Measurements from ENCODE around the gene HTT-AS.

The HTT-AS gene

DNA sequence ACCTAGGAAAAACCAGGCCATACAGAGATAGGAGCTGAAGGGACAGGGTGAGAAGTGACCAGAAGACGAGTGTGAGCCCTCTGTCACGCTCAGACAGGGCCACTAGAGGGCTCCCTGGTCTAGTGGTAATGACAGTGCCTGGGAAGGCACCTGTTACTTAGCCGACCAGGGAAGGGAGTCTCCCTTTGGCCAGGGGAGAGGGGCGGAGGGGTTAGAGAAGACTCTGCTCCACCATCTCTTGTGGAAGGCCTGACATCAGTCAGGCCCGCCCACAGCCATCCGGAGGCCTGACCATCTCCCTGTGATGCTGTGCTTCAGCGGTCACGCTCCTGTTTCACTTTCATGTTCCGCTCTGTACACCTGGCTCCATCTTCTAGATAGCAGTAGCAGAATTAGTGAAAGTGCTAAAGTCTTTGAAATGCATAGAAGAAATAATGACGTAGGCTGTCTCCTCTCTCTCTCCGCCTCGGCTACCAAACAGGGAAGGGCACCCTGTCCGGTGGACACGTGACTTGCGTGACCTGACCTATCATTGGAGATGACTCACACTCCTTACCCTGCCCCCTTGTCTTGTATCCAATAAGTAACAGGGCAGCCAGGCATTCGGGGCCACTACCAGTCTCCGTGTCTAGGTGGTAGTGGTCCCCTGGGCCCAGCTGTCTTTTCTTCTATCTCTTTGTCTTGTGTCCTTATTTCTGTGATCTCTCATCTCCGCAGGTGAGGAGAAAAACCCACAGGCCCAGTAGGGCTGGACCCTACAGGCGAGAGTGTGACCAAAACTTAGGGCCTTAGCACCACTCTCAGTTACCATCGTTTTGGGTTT, 26.7 kb downstream of the HTT-AS start:
- DNase-seq (ENCODE audit: low spot score) = peak; percentile 73
- TF ChIP-seq, protein P1, sequence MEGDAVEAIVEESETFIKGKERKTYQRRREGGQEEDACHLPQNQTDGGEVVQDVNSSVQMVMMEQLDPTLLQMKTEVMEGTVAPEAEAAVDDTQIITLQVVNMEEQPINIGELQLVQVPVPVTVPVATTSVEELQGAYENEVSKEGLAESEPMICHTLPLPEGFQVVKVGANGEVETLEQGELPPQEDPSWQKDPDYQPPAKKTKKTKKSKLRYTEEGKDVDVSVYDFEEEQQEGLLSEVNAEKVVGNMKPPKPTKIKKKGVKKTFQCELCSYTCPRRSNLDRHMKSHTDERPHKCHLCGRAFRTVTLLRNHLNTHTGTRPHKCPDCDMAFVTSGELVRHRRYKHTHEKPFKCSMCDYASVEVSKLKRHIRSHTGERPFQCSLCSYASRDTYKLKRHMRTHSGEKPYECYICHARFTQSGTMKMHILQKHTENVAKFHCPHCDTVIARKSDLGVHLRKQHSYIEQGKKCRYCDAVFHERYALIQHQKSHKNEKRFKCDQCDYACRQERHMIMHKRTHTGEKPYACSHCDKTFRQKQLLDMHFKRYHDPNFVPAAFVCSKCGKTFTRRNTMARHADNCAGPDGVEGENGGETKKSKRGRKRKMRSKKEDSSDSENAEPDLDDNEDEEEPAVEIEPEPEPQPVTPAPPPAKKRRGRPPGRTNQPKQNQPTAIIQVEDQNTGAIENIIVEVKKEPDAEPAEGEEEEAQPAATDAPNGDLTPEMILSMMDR (IDR thresholded peaks at IDR 0.05; ENCODE audit: extremely low read depth, missing control alignments) = peak; percentile 62

DNA sequence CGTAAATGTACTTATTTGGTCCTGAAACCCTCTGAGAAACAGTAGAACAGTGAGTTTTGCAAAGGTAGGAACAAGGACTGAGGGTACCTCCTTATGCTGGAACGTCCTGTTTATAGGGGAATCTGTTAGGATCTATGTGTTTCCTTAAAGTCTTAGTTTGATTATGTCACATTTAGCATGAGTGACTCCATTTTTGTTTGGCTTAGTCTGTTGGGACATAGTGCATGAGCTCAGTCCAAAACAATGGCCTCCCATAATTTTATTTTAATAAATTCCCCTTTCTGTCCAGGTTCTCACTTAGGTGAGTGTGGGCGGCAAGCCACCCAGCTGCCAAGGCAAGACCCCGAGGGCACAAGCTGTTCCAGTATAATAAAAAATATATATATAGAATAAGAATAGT, 27.7 kb downstream of the HTT-AS start:
- TF ChIP-seq, protein P1 (IDR thresholded peaks at IDR 0.05; ENCODE audit: extremely low read depth, missing control alignments) = no peak
- DNase-seq (ENCODE audit: low spot score) = no peak

DNA sequence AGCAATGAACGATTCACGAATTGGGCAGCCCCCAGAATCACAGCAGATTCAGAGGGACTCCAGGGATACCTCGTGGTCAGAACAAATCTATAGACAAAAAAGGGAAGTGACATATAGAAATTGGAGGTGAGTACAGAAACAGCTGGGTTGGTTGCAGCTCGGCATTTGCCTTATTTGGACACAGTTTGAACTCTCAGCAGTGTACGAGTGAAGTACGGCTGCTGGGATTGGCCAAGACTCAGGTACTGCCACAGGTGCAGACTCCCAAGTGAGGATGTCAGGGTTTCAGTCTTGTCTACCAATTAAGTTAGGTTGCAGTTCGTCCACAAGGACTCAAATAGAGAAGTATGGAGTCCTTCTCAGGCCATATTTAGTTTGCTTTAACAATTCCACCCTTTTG, 28.2 kb downstream of the HTT-AS start:
- TF ChIP-seq, protein P1 (IDR thresholded peaks at IDR 0.05; ENCODE audit: extremely low read depth, missing control alignments) = no peak
- no peak for DNase-seq (ENCODE audit: low spot score)

DNA sequence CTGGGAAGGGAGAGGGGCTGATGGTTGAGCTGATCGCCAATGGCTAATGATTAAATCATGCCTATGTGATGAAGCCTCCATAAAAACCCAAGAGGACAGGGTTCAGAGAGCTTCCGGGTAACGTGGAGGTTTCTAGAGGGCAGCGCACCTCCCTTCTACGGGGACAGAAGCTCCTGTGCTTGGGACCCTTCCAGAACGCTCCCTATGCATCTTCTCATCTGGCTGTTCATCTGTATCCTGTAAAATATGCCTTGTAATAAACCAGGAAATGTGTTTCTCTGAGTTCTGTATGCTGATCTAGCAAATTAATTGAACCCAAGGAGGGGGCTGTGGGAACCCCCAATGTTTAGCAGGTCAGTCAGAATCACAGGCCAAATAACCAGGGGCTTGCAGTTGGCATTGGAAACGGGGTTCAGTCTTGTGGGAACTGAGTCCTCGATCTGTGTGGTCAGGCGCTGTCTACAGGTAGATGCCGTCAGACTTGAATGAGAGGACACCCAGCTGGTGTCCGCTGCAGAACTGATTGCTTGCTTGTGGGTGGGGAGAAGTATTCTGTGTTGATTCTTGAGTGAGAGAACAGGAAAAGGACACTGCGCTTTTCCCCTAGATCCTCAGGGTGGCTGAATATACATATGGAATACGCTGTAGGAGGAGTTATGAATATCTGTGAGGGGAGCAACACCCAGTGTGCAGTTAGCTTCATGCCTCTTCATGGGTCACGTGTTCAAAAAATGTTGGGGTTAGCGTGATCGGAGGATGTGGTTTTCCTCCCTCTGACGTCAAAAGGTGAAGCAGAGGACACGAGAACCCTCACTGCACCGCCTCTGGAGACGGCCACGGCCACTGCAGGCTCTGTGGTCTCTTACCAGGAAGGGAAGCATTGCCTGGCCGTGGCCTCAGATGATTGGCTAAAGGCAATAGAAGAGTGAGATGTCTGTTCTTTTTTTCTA, 29.2 kb downstream of the HTT-AS start:
- DNase-seq (ENCODE audit: low spot score) = peak; percentile 44
- TF ChIP-seq, protein P1 (IDR thresholded peaks at IDR 0.05; ENCODE audit: extremely low read depth, missing control alignments) = no peak

DNA sequence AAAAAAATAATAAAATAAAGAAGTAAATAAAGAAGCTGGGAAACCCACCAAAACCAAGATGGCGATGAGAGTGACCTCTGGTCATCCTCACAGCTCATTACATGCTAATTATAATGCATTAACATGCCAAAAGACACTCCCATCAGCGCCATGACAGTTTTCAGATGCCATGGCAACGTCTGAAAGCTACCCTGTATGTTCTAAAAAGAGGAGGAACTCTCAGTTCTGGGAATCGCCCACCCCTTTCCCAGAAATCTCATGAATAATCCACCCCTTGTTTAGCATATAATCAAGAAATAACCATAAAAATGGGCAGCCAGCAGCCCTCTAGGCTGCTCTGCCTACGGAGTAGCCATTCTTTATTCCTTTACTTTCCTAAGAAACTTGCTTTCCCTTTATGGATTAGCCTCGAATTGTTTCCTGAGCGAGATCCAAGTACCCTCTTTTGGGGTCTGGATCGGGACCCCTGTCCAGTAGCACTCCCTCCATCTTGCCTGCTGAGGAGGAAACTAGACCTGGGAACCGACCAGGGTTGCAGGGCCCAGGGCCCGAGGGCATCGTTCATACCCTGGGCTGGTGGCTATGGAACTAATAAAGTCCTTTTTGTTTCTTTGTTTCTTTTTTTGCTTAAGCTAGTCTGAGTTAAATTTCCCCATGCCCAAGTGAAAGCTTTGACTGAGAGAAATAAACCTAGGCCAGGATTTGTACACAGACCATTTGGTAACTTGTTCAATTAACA, 30.9 kb downstream of the HTT-AS start:
- TF ChIP-seq, protein P1 (IDR thresholded peaks at IDR 0.05; ENCODE audit: extremely low read depth, missing control alignments) = no peak
- DNase-seq (ENCODE audit: low spot score) = no peak

DNA sequence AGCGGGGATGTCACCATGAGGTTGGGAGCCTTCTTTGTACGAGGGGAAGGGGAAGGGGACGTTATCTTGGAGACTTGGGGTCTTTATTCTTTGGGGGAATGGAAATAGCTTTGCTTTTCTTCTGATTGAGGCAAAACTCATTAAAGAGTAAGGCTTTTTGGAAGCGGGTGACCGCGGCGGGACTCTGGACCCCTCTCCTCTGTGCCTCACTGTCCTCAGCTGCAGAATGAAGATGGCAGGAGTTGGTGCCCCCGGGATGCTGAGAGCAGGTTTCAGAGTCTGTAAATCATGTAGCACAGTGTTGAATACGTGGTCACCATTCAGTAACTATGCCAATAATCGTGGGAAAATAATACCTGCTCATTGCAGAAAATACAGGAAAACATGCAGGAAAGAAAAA, 32.1 kb downstream of the HTT-AS start:
- TF ChIP-seq, protein P1 (IDR thresholded peaks at IDR 0.05; ENCODE audit: extremely low read depth, missing control alignments) = no peak
- no peak for DNase-seq (ENCODE audit: low spot score)
